H1 (cell line): ENCODE measurements around the gene CAMTA1.

Source experiments
- EZH2 ChIP-seq: fragments of 200-600 bp; sonication (generic); IDR thresholded peaks from 2 replicates; pipeline ENCODE4 v1.7.1; 2012; ENCODE audit warnings: low read depth, mild to moderate bottlenecking, moderate library complexity, low read length, inconsistent platforms; ENCODE audit not compliant: severe bottlenecking
- GABPA ChIP-seq: IDR thresholded peaks from 2 replicates; pipeline ENCODE4 v1.6.1; 2011; ENCODE audit warnings: mild to moderate bottlenecking, low read length, moderate library complexity, borderline replicate concordance; ENCODE audit not compliant: insufficient read depth
- HDAC2 ChIP-seq, 2 experiments: fragments of 300-600 bp in 1 of 2; sonication (generic) in 1 of 2; IDR thresholded peaks; 2 replicates each; pipeline ENCODE4 v1.6.1; 2011 to 2012; ENCODE audit warnings: low read depth in 2 of 2, low read length in 2 of 2, mild to moderate bottlenecking in 2 of 2, moderate library complexity in 2 of 2, borderline replicate concordance in 1 of 2, inconsistent platforms in 1 of 2
- MAFK ChIP-seq: IDR thresholded peaks from 2 replicates; pipeline ENCODE4 v1.6.1; 2012; ENCODE audit warnings: low read depth, mild to moderate bottlenecking, improper control_type of control experiment, low read length
- NANOG ChIP-seq: IDR thresholded peaks from 2 replicates; pipeline ENCODE4 v1.6.1; 2011; ENCODE audit warnings: low read length, low read depth, mild to moderate bottlenecking, inconsistent platforms; ENCODE audit not compliant: insufficient read depth, poor library complexity, severe bottlenecking
- POLR2A ChIP-seq, 2 experiments: IDR thresholded peaks; 1 replicate in 1 of 2; 2 replicates in 1 of 2; pipeline ENCODE4 v1.6.1; 2011; ENCODE audit warnings: low read depth in 2 of 2, low read length in 2 of 2, mild to moderate bottlenecking in 2 of 2; ENCODE audit errors: control extremely low read depth in 1 of 2
- POLR2AphosphoS5 ChIP-seq: IDR thresholded peaks from 2 replicates; pipeline ENCODE4 v1.6.1; 2011; ENCODE audit warnings: low read depth, low read length
- RAD21 ChIP-seq, 2 experiments: IDR thresholded peaks in 1 of 2; conservative IDR thresholded peaks in 1 of 2; 2 replicates each; pipeline ENCODE4 v1.6.1; 2011; ENCODE audit warnings: low read depth in 2 of 2, low read length in 2 of 2, improper control_type of control experiment in 1 of 2, inconsistent platforms in 1 of 2, mild to moderate bottlenecking in 1 of 2, moderate library complexity in 1 of 2
- SRF ChIP-seq: IDR thresholded peaks from 2 replicates; pipeline ENCODE4 v1.6.1; 2011; ENCODE audit warnings: mild to moderate bottlenecking, low read depth, low read length, moderate library complexity
- TCF12 ChIP-seq: IDR thresholded peaks from 2 replicates; pipeline ENCODE4 v1.6.1; 2011; ENCODE audit warnings: low read depth, mild to moderate bottlenecking, low read length
- TEAD4 ChIP-seq: IDR thresholded peaks from 2 replicates; pipeline ENCODE4 v1.6.1; 2012; ENCODE audit warnings: low read depth, low read length, inconsistent platforms, mixed read lengths
- ZNF274 ChIP-seq: IDR thresholded peaks from 2 replicates; pipeline ENCODE4 v1.7.0; 2012; ENCODE audit warnings: low read length, borderline replicate concordance; ENCODE audit errors: extremely low read depth
- TF ChIP-seq, protein P1 (sequence below), 3 experiments: IDR thresholded peaks; 1 replicate in 2 of 3; 2 replicates in 1 of 3; pipeline versions ENCODE4 v1.5.1 to v1.6.1; 2011; ENCODE audit warnings: low read length in 3 of 3, mild to moderate bottlenecking in 3 of 3, inconsistent platforms in 2 of 3, low read depth in 1 of 3, moderate library complexity in 1 of 3; ENCODE audit not compliant: insufficient read depth in 1 of 3; ENCODE audit errors: control extremely low read depth in 1 of 3
- TF ChIP-seq, protein P2 (sequence below): IDR thresholded peaks from 2 replicates; pipeline ENCODE4 v1.6.1; 2012; ENCODE audit warnings: inconsistent platforms

DNA sequence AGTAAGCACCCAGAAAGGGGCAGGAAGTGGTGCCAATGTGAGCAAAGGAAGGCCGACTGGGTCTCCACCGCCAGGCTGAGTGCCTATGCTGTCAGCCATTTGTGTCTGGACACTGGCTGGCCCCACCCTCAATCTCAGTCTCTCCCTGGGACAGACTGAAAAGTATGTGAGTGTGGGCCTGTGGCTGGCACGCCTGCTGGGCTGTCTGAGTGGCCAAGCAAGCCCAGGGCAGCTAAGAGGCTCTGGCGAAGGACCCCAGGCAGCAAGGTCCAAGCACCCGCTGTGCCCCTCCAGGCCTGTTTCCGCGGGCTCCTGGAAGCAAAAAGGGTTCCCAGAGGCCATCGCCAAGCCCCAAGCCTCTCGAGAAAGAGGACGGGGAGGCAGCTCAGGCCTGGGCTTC lies 892.6 kb downstream of the CAMTA1 start:
- TF ChIP-seq EZH2 (no peak), GABPA (no peak), POLR2A (IDR thresholded peaks at IDR 0.05; ENCODE audit: control extremely low read depth in 1 of 2, low read depth in 2 of 2, low read length in 2 of 2) (no peak), RAD21 (IDR thresholded peaks at IDR 0.05 in 1 of 2, conservative IDR thresholded peaks at IDR 0.05 in 1 of 2; ENCODE audit: low read depth in 2 of 2, low read length in 2 of 2) (no peak), SRF (no peak), HDAC2 (IDR thresholded peaks at IDR 0.05; ENCODE audit: borderline replicate concordance in 1 of 2, low read depth in 2 of 2, low read length in 2 of 2) (no peak), NANOG (no peak), POLR2AphosphoS5 (no peak), TEAD4 (no peak), TCF12 (no peak), ZNF274 (no peak), MAFK (no peak)
- TF ChIP-seq, protein P1, sequence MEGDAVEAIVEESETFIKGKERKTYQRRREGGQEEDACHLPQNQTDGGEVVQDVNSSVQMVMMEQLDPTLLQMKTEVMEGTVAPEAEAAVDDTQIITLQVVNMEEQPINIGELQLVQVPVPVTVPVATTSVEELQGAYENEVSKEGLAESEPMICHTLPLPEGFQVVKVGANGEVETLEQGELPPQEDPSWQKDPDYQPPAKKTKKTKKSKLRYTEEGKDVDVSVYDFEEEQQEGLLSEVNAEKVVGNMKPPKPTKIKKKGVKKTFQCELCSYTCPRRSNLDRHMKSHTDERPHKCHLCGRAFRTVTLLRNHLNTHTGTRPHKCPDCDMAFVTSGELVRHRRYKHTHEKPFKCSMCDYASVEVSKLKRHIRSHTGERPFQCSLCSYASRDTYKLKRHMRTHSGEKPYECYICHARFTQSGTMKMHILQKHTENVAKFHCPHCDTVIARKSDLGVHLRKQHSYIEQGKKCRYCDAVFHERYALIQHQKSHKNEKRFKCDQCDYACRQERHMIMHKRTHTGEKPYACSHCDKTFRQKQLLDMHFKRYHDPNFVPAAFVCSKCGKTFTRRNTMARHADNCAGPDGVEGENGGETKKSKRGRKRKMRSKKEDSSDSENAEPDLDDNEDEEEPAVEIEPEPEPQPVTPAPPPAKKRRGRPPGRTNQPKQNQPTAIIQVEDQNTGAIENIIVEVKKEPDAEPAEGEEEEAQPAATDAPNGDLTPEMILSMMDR (IDR thresholded peaks at IDR 0.05; ENCODE audit: control extremely low read depth in 1 of 3, insufficient read depth in 1 of 3, low read depth in 1 of 3, low read length in 3 of 3): no peak
- TF ChIP-seq, protein P2, sequence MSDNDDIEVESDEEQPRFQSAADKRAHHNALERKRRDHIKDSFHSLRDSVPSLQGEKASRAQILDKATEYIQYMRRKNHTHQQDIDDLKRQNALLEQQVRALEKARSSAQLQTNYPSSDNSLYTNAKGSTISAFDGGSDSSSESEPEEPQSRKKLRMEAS: no peak
